GM20431 (cell line): ENCODE data around the gene VPS37C.
"Not testable (repeated sequence)": the region's sequence is repeated elsewhere in the genome, so short reads cannot be mapped to it uniquely, and the experiment has no call there.

ENCODE experiments used
- in situ Hi-C: fragments of 300-500 bp; cut with MseI, MboI; formaldehyde crosslinking; loops from one replicate; pipeline ENCODE4 v1.15.0; 2020; ENCODE audit warnings: low sequenced_read_pairs; ENCODE audit not compliant: unreplicated experiment

Gene VPS37C

DNA sequence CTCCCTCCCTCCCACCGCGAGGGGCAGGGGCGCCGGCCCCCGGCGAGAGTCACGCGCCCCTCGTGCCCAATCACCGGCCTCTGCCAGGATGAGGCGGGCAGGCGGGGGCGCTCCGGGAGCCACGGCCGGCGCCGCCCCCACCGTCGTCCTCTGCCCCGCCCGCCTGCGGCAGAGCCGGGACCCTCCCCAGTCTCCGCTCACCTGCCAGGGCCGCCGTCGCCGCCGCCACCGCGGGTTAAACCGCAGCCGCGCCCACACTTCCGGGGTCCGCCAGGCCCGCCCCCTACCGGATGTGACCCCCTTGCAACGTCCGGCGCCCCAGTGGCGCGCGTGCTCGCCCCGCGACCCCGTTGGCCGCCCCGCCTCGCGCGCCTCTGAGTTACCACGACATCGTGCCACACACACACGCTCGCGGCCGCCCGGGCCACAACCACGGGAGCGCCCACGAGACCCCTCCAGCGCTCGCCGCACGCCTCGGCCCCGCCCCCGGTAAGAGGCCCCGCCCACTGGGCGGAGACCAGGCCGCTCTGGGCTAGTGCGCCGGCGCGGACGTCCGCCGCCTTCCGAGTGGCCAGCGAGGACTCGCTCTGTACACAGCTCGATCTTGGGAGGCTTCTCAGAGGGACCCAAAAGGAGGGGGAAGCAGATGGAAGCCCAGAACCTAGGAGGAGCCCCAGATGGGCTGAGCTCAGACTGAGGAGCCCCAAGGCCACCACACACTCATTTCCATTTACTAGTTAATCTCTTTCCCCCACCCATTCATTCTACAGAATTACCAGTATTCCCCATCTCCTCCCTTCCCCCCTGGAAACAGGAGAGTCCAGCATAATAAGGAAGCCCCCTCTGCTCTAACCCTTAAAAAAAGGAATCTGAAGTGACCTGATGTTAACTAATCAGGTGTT is at the start of gene VPS37C:
Gene VPS37C, minus strand, starts transcription at position 237 of the 902 bp plus-strand sequence. CDS start 22,597 bp downstream, outside the sequence.
- in situ Hi-C loops, result no loop called here

DNA sequence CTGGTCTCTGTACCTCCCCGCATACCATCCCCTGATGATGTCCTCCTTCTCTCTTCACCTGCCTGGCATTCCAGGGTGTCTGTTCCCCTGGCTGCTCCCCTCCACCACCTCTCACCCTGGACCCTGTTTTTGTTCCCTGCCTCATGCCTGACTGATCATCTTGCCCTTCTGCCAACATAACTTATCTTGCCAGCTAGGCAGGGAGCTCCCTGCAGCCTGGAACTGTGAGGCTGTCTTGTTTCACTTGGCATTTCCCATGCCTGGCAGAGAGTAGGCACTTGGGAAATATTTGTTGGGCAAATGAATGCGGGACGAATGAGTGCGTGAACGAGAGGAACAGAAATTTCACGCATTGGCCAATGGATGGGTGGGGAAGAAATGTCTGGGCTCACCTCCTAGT is 49.4 kb upstream of the VPS37C start:
- in situ Hi-C loops, result not testable (repeated sequence)

DNA sequence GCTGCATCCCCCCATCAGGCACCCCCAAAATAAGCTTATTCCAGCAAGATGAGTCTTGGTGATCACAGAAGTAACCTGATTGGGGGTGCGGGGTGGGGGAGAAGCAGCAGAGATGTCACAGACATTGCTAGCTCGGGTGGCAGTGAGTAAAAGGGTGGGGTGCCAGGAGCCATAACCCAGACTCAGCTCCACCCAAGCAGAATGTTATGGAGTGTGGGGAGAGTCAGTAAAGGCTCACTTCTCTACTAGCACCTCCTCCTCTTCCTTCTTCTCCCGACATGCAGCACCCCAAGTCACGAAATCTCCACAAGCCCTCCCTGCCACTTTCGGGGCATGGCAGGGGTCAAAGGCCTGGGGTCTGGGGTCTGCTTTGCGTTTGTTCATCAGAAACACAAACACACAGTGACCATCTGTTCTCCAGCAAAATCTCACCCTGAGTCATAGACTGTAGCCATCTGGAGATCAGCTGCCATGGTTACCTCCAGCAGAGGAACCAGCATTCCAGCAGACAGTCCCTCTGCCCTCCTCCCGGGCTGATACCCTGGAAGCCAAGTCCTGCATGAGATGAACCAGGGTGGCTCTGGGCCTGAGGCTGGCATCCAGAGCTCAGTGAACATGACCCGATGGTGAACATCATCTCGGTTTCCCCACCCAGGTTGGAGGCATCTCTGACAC is 46.5 kb upstream of the VPS37C start:
- in situ Hi-C loops, result not testable (repeated sequence)

DNA sequence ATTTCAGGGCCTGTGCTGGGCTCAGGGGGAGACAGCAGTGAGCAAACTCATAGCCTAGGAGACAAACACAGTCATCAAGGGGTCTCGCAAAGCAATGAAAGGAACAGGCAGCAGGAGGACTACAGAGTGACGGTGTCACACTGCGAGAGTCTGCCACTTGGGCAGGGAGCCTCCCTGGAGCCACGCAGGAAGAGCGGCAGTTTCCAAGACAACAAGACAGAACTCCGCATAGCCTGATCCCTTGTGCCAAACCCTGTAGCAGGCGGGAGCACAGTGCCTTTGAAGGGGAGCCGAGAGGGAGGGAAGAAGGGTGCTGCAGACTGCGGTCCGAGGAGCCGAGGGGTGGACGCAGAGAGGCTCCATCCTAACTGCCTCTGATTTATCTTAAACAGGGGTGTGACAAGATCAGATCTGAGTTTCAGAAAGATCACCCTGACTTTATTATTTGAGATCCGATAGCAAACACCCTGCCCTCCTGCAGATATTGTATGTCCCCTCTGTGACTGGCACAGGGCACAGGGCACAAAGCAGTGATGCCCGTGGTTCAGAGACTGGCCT is 43.4 kb upstream of the VPS37C start:
- in situ Hi-C loops, result not testable (repeated sequence)

DNA sequence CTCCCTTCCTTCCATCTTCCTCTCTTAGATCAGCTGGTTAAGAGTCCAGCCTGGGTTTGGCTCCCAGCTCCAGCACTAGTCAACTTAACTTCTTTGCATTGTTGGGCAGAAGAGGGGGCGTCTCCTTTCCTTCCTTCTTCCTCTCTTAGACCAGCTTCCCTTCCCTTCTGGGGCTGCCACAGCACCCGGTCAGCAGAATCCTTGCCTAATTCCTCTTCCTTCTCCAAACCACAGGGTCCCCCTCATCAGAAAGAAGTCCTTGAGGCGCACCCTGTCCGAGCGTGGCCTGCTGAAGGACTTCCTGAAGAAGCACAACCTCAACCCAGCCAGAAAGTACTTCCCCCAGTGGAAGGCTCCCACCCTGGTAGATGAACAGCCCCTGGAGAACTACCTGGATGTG is 42.6 kb upstream of the VPS37C start:
- in situ Hi-C loops, result not testable (repeated sequence)

DNA sequence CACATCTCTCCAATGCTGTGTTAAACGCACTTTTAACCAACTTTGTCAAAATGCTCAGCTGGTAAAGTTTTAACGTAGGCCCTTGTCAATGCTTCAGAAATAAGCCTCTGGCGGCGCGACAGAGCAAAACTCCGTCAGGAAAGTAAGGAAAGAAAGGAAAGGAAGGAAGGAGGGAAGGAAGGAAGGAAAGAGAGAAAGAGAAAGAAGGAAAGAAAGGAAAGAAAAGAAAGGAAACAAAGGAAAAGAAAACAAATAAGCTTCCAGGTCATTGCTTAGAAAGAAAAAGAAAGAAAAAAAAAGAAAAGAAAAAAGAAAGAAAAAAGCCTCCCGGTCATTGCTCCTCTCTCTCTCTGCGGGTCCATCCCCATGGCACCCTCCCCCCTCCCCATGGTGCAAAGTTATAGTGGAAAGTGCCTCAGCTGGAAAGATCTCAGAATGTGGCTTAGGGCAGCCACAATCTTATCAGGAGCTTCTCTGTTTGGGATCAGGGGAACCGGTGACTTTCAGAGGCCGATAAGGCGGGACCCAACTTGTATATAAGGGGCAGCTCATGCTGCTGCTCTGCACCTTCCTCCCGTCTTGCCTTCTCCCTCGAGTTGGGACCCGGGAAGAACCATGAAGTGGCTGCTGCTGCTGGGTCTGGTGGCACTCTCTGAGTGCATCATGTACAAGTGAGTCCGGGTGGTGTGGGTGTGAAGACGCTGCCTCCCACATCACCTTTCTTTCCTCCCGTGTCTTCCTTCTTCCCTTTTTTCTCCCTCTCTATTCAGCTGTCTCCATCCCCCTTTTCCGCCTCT is 41.9 kb upstream of the VPS37C start, which contains the start of gene PGA3:
Gene PGA3, plus strand, starts transcription at position 566 of the 797 bp plus-strand sequence. Its CDS starts 50 bp downstream, at position 616.
- in situ Hi-C loops, result not testable (repeated sequence)

DNA sequence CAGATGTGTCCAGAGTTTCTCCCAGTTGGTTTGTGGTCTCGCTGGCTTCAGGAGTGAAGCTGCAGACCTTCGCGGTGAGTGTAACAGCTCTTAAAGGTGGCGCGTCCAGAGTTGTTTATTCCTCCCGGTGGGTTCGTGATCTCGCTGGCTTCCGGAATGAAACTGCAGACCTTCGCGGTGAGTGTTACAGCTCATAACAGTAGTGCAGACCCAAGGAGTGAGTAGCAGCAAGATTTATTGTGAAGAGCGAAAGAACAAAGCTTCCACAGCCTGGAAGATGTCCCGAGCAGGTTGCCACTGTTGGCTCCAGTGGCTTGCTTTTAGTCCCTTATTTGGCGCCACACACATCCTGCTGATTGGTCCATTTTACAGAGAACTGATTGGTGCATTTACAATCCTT is 40.2 kb upstream of the VPS37C start:
- in situ Hi-C loops, result no loop called here

DNA sequence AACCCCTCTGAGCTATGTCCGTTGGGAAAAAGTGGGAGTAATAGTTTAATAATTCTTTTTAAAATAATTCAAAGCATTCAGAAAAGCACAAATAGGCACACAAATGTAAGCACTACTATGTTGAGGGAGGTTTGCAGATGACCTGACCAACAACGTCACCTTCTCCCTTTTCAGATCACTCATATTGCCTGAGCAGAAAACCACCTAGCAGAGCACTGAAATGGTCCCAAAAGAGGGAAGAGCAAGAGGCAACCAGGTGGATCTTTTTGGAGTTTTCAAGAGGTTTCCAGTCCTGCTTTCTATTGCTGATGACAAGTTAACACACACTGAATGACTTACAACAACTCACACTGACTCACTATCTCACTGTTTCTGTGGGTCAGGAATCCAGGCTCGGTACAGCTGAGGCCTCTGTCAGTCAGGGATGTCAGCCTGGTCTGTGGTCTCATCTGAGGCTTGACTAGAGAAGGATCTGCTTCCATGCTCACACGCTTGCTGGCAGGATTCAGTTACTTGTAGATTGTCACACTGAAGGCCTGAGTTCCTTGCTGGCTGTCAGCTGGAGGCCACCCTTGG is 37.8 kb upstream of the VPS37C start:
- in situ Hi-C loops, result loop anchor here (10.0 to 25.0 kb wide), 2 partner anchors 56 to 362 kb away; partner anchors contain the start of gene CCDC86

DNA sequence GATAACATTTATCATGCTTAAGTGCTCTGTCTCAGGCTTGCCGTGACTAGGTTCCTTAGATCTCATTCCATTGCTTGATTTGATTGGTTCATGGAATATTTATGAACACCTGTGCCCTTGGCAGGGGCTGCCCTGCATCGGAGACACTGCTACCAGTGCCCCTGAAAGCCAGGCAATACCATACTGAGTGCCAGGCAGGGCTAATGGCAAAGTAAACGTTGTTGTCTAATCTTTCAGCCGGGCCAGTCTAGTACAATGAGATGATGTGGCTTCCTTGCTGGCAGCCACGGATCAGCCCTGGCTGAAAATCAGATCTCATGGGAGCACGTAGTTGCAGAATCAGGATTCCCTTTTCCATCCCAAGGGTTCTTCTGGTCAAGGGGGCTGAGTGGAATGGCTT is 37.1 kb upstream of the VPS37C start:
- in situ Hi-C loops, result loop anchor here (10.0 to 25.0 kb wide), 2 partner anchors 56 to 361 kb away; partner anchors contain the start of gene CCDC86

DNA sequence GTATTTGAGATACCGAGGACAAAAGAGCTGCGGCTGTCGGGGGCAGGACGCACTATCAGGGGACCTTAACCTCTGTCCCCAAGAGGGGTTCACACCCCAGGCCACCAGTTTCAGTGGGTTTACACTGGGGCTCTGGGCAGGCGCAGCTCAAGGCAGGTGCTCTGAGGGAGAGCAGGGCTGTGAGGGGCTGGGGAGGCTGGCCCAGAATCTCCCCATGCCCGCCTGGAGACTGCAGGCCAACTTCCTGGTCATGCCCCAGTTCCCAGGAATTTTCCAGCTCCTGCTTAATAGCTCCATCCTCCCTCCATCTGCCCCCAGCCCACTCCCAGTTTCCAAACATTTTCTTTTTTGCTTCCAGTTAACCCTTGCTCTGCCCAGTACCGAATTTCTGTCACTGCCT is 34.5 kb upstream of the VPS37C start:
- in situ Hi-C loops, result loop anchor here (10.0 to 25.0 kb wide), 2 partner anchors 59 to 358 kb away; partner anchors contain the start of gene CCDC86

DNA sequence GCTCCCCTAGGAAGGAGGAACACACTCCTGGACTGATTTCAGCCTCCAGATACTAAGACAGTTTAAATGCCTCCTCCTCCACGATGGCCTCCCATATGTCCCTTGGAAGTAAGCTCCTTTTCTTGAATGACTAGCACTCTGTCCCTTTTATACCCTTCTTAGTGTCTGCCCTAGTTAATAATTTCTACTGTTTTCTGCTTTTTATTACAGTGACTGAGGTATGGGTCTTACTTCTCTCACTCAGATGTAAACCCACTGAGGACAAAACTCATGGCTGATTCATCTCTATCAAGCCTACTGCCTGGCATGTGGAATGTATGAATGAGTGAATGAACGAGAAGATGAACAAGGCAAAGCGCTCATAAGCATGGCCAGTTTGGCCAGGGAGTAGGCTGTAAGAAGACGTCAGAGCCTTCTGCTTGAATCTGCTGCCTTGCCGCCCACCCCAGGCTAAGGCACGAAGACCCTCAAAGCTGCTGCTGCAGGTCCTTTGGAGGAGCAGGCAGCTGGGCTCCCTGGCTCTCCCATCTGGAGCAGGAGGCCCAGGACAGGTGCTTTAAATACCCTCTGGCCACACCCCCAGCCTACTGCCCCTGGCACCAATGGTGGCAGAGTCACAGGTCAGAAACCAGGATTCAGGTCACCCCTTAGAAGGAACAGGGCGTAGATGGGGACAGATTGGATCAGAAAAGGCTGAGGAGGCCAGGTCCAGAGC is 33.9 kb upstream of the VPS37C start:
- in situ Hi-C loops, result loop anchor here (10.0 to 25.0 kb wide), 2 partner anchors 60 to 358 kb away; partner anchors contain the start of gene CCDC86

DNA sequence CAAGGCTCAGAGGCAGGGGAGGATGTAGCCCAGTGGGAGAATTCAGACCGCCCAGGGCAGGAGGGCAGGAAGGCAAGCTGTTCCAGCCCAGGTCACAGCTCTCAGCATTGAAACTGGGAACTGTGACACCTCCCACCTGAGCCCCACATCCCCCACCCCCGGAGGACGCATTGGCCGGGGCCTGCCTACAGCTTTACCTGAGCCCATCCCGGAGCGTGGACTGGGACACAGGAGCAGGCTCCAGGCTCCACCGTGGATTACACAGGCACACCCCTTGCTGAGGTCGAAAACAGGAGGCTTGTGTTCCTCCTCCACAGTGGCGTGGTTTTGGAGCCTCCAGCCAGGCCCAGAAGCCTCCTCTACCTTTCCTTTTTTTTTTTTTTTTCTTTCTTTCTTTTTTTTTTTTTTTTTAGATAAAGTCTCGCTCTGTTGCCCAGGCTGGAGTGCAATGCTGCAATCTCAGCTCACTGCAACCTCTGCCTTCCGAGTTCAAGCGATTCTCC is 33.0 kb upstream of the VPS37C start:
- in situ Hi-C loops, result loop anchor here (10.0 to 25.0 kb wide), 2 partner anchors 61 to 357 kb away; partner anchors contain the start of gene CCDC86

DNA sequence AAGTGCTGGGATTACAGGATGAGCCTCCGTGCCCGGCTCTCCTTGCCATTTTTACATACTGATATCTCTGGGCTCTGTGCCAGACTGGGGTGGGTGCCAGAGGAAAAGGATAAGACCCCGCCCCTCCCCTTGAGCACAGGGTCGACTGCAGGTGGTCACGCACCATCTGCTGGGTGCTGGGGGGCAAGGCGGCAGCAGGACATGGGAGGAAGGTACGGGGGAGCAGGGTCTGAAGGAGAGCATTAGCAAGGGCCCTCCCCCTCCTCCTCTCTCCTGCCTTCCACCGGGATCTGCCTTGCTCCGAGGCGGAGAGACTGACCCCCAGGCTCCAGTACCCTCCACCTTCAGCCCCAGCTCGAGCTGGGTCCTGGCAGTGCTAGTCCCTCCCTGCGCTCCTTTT is 32.4 kb upstream of the VPS37C start:
- in situ Hi-C loops, result loop anchor here (10.0 to 25.0 kb wide), 2 partner anchors 61 to 356 kb away; partner anchors contain the start of gene CCDC86

DNA sequence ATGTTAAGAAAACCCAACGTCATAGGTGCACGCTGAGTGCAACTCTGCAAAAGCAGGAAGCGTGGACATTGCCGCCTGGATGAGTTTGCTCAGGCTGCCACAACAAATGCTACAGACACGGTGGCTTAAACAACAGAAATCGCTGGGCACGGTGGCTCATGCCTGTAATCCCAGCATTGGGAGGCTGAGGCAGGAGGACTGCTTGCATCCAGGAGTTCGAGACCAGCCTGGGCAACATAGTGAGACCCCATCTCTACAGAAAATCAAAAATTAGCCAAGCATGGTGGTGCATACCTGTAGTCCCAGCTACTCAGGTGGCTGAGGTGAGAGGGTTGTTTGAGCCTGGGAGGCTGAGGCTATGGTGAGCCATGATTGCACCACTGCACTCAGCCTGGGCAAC is 28.7 kb upstream of the VPS37C start:
- in situ Hi-C loops, result loop anchor here (10.0 to 25.0 kb wide), 2 partner anchors 65 to 353 kb away; partner anchors contain the start of gene CCDC86

DNA sequence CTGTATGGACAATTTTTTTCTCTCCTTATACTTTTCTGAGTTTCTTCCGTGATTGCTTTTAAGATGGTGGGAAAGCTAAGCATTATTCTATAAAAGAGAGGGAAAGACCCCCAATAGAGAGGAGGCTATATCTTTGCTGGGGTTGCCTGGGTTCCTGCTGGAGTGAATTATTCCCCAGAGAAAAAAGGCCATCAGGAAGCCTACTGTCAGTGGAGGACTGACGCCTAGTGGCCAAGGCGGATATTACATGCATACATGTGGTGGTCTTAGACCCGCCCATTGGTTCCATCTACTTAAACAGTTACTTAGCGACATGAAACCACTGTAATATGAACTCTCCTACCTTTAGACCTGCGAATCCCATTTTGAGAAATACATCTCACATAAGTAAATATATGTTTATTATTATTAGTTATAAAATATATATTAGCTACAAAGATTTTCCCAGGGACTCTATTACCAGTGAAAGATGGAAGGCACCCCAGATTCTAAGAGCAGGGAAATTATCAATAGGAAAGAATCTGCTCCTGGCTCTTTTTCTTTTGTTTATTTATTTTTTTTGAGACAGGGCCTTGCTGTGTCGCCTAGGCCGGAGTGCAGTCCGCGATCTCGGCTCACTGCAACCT is 26.4 kb upstream of the VPS37C start:
- in situ Hi-C loops, result loop anchor here (25.0 kb wide), 1 partner anchor 350 kb away; the partner anchor contains the start of gene CCDC86

DNA sequence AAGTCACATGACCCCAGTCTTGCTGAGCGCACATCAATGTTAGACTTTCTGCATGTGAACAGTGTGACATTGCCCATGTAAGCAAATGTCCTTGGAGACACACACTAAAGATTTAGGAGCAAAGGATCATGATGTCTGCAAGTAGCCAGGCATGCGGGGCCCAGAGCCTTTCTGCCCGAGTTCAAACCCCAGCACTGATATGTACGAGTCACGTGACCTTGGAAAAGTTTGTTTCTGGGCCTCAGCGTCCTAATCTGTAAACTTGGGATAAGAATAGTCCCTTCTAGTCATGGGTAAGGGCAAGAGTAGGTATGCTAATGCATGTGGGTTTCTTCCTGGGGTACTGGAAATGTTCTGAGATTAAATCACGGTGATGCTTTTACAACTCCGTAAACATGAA is 25.3 kb upstream of the VPS37C start:
- in situ Hi-C loops, result loop anchor here (25.0 kb wide), 1 partner anchor 349 kb away; the partner anchor contains the start of gene CCDC86

DNA sequence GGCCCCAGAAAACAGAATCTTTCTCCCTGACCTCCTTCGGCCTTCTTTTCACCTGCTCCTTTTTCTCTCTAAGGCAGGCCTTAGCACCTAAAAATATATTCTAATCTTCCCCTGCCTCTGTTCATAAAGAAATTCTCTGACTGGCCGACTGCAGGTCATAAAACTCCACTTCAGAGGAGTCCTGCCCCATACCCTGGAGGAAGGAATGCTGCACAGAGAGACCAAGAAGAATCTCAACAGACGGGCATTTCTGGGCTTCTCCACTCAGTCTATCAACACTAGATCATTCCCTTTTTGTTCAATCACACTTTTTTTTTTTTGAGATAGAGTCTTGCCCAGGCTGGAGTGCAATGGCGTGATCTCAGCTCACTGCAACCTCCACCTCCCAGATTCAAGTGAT is 22.4 kb upstream of the VPS37C start:
- in situ Hi-C loops, result loop anchor here (25.0 kb wide), 1 partner anchor 346 kb away; the partner anchor contains the start of gene CCDC86
